Ovary (tissue), 3 donors: ENCODE data around the gene TECTB.

Experiments
- EP300 ChIP-seq: sonication (generic); formaldehyde crosslinking; IDR thresholded peaks from one replicate; pipeline ENCODE4 v1.6.1; 2017; ENCODE audit warnings: antibody characterized with exemption
- POLR2A ChIP-seq: fragments of 450-650 bp; IDR thresholded peaks from one replicate; pipeline ENCODE4 v1.6.1; 2017; ENCODE audit warnings: antibody characterized with exemption, mild to moderate bottlenecking, moderate library complexity
- TF ChIP-seq, protein P1 (sequence below), 3 donors: fragments of 450-650 bp in 2 of 3; fragments of 200-600 bp in 1 of 3; IDR thresholded peaks; one replicate each; pipeline versions ENCODE4 v1.5.1 to v1.8.0; 2016 to 2022; ENCODE audit warnings: antibody characterized with exemption in 3 of 3, mild to moderate bottlenecking in 1 of 3
- donor health status: DM: no; HTN: no; CAD: no.

DNA sequence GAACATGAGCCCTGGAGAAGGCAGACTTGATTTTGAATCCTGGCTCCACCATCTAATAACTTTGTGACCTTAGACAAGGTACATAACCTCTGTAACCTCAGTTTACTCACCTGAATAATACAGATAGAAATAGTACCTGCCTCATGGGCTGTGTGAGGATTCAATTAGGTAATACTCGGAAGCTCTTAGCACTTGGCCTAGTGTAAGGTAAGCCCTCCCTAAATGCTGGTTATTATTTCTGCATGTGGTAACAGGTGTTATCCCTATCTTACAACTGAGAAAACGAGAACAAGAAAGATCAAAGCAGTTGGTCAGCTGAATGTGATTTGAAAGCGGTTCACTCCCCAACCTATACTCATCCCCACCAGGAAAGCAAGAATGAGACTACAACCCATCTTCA is 62.0 kb downstream of the TECTB start:
- TF ChIP-seq, protein P1, sequence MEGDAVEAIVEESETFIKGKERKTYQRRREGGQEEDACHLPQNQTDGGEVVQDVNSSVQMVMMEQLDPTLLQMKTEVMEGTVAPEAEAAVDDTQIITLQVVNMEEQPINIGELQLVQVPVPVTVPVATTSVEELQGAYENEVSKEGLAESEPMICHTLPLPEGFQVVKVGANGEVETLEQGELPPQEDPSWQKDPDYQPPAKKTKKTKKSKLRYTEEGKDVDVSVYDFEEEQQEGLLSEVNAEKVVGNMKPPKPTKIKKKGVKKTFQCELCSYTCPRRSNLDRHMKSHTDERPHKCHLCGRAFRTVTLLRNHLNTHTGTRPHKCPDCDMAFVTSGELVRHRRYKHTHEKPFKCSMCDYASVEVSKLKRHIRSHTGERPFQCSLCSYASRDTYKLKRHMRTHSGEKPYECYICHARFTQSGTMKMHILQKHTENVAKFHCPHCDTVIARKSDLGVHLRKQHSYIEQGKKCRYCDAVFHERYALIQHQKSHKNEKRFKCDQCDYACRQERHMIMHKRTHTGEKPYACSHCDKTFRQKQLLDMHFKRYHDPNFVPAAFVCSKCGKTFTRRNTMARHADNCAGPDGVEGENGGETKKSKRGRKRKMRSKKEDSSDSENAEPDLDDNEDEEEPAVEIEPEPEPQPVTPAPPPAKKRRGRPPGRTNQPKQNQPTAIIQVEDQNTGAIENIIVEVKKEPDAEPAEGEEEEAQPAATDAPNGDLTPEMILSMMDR (IDR thresholded peaks at IDR 0.05), result no peak
- TF ChIP-seq EP300 (no peak), POLR2A (no peak)
